HEK293 (cell line): ENCODE measurements around the gene PTPRN2.

Experiments used
- CTCF ChIA-PET: fragments of 350-600 bp; formaldehyde crosslinking; extraction: SDS; loops from one replicate; lab custom pipeline; 2021; ENCODE audit warnings: antibody characterized with exemption; lab: Yijun Ruan, JAX
- POLR2A ChIA-PET: fragments of 300-600 bp; formaldehyde crosslinking; extraction: SDS; loops from one replicate; lab custom pipeline; 2020; ENCODE audit warnings: antibody characterized with exemption, inconsistent platforms; lab: Yijun Ruan, JAX
- H3K27ac ChIP-seq: fragments of 200-500 bp; sonication (Bioruptor generic); 2 replicates; pipeline ENCODE4 v1.5.1; 2014; ENCODE audit warnings: low read depth, low read length, control low read depth, inconsistent platforms; ENCODE audit errors: extremely low read depth
- H3K36me3 ChIP-seq, 2 experiments: fragments of 200-500 bp in 1 of 2; sonication (Bioruptor generic) in 1 of 2; 1 replicate in 1 of 2; 2 replicates in 1 of 2; pipeline ENCODE4 v1.5.1; 2014 to 2017; ENCODE audit warnings: inconsistent platforms in 2 of 2, low read length in 2 of 2; ENCODE audit not compliant: control insufficient read depth in 2 of 2, insufficient read depth in 1 of 2
- H3K4me1 ChIP-seq: fragments of 200-500 bp; sonication (Bioruptor generic); 2 replicates; pipeline ENCODE4 v1.5.1; 2014; ENCODE audit warnings: mild to moderate bottlenecking, low read length, inconsistent platforms; ENCODE audit not compliant: control insufficient read depth, insufficient read depth
- H3K4me3 ChIP-seq: 2 replicates; pipeline ENCODE4 v1.5.1; 2011; ENCODE audit warnings: low read depth, mild to moderate bottlenecking, control low read depth, low read length, moderate library complexity
- H3K9me3 ChIP-seq: fragments of 200-500 bp; sonication (Bioruptor generic); 2 replicates; pipeline ENCODE4 v1.5.1; 2014; ENCODE audit warnings: low read depth, low read length, inconsistent platforms; ENCODE audit not compliant: control insufficient read depth, insufficient read depth
- CTCF ChIP-seq: fragments of 450-650 bp; formaldehyde crosslinking; IDR thresholded peaks from 2 replicates; pipeline ENCODE4 v1.5.1; 2016; ENCODE audit warnings: missing biosample characterization, missing genetic modification characterization
- ELK4 ChIP-seq: IDR thresholded peaks from 2 replicates; pipeline ENCODE4 v1.6.1; 2011; ENCODE audit warnings: mild to moderate bottlenecking, low read depth, low read length, borderline replicate concordance
- GLI4 ChIP-seq: fragments of 450-650 bp; formaldehyde crosslinking; IDR thresholded peaks from 2 replicates; pipeline ENCODE4 v1.5.1; 2016; ENCODE audit warnings: missing biosample characterization, missing genetic modification characterization
- HOXA7 ChIP-seq: sonication (generic); formaldehyde crosslinking; IDR thresholded peaks from 2 replicates; pipeline ENCODE4 v1.8.1; 2022; ENCODE audit warnings: missing genetic modification reagents, borderline replicate concordance
- INSM2 ChIP-seq: fragments of 450-650 bp; formaldehyde crosslinking; IDR thresholded peaks from 2 replicates; pipeline ENCODE4 v1.5.1; 2016; ENCODE audit warnings: missing biosample characterization, missing genetic modification characterization
- PATZ1 ChIP-seq: fragments of 450-650 bp; formaldehyde crosslinking; IDR thresholded peaks from 2 replicates; pipeline ENCODE4 v1.5.1; 2016; ENCODE audit warnings: missing biosample characterization, missing genetic modification characterization
- ZBTB11 ChIP-seq: fragments of 450-650 bp; formaldehyde crosslinking; conservative IDR thresholded peaks from 2 replicates; pipeline ENCODE4 v1.5.1; 2016; ENCODE audit warnings: low read depth, missing biosample characterization, missing genetic modification characterization
- ZBTB44 ChIP-seq: fragments of 450-650 bp; IDR thresholded peaks from 2 replicates; pipeline ENCODE4 v1.5.1; 2018; ENCODE audit warnings: missing biosample characterization, mild to moderate bottlenecking, missing genetic modification characterization
- ZBTB8A ChIP-seq: fragments of 450-650 bp; formaldehyde crosslinking; IDR thresholded peaks from 2 replicates; pipeline ENCODE4 v1.5.1; 2016; ENCODE audit warnings: missing biosample characterization, missing genetic modification characterization
- ZFP41 ChIP-seq: fragments of 450-650 bp; formaldehyde crosslinking; IDR thresholded peaks from 2 replicates; pipeline ENCODE4 v1.5.1; 2016; ENCODE audit warnings: missing biosample characterization, missing genetic modification characterization, borderline replicate concordance
- ZNF202 ChIP-seq: fragments of 450-650 bp; formaldehyde crosslinking; IDR thresholded peaks from 2 replicates; pipeline ENCODE4 v1.5.1; 2016; ENCODE audit warnings: missing biosample characterization, missing genetic modification characterization, borderline replicate concordance
- ZNF280C ChIP-seq: fragments of 450-650 bp; formaldehyde crosslinking; IDR thresholded peaks from 2 replicates; pipeline ENCODE4 v1.5.1; 2016; ENCODE audit warnings: missing biosample characterization, missing genetic modification characterization
- ZNF341 ChIP-seq: fragments of 450-650 bp; formaldehyde crosslinking; IDR thresholded peaks from 2 replicates; pipeline ENCODE4; 2016; ENCODE audit warnings: low read depth, missing biosample characterization, missing genetic modification characterization
- ZNF350 ChIP-seq: fragments of 450-650 bp; formaldehyde crosslinking; IDR thresholded peaks from 2 replicates; pipeline ENCODE4 v1.5.0; 2017; ENCODE audit warnings: missing biosample characterization, mild to moderate bottlenecking, missing genetic modification characterization
- ZNF514 ChIP-seq: fragments of 450-650 bp; formaldehyde crosslinking; IDR thresholded peaks from 2 replicates; pipeline ENCODE4 v1.5.1; 2016; ENCODE audit warnings: missing biosample characterization, missing genetic modification characterization
- ZNF544 ChIP-seq: fragments of 450-650 bp; formaldehyde crosslinking; IDR thresholded peaks from 2 replicates; pipeline ENCODE4 v1.5.0; 2017; ENCODE audit warnings: missing biosample characterization, missing genetic modification characterization
- ZNF626 ChIP-seq: fragments of 450-650 bp; sonication (Bioruptor Pico); formaldehyde crosslinking; IDR thresholded peaks from 2 replicates; pipeline ENCODE4 v1.5.1; 2018; ENCODE audit warnings: missing biosample characterization, missing genetic modification characterization, inconsistent platforms
- ZNF792 ChIP-seq: fragments of 450-650 bp; formaldehyde crosslinking; IDR thresholded peaks from 2 replicates; pipeline ENCODE4 v1.5.1; 2016; ENCODE audit warnings: missing biosample characterization, missing genetic modification characterization

Gene PTPRN2

GRCh38 chr7:158116235-158116634, 471.4 kb downstream of the PTPRN2 start:
- POLR2A ChIA-PET = no interaction called here
- TF ChIP-seq ZBTB44 (tag by site-specific recombination) (no peak), ZFP41 (no peak), INSM2 (tag by site-specific recombination) (no peak), ZBTB11 (tag by site-specific recombination) (no peak), HOXA7 (CRISPR knock-in tag) (no peak), ZNF514 (tag by site-specific recombination) (no peak), ZNF544 (tag by site-specific recombination) (no peak), GLI4 (no peak)
- no peaks in the 10 kb centered on the region for H3K9me3 ChIP-seq

GRCh38 chr7:158114056-158114850, 473.4 kb downstream of the PTPRN2 start:
- Histone ChIP-seq H3K36me3 (no peaks in the 10 kb centered on the region), H3K4me3 (no peak overlapping the region), H3K9me3 (no peaks in the 10 kb centered on the region), H3K27ac (no peak overlapping the region), H3K4me1 (no peaks in the 10 kb centered on the region)
- POLR2A ChIA-PET = no interaction called here
- CTCF ChIA-PET = interaction anchor here (0.7 kb wide), 1 partner anchor 99 kb away, joined by 4 read pairs; no protein-coding TSS in a partner anchor
- TF ChIP-seq ZNF280C (tag by site-specific recombination) = no peak
- no peak for TF ChIP-seq ZBTB8A (tag by site-specific recombination)
- TF ChIP-seq ZNF792 = no peak
- no peak for TF ChIP-seq ZNF350 (tag by site-specific recombination)
- TF ChIP-seq PATZ1 (tag by site-specific recombination) = no peak
- TF ChIP-seq ZNF626 (tag by site-specific recombination) = no peak
- no peak for TF ChIP-seq ZNF341 (tag by site-specific recombination)
- no peak for TF ChIP-seq ZNF202 (tag by site-specific recombination)
- TF ChIP-seq CTCF (tag by site-specific recombination) = no peak
- TF ChIP-seq ELK4 = no peak

More at GRCh38 chr7:158116235-158116634, 471.4 kb downstream of the PTPRN2 start:
- no peaks in the 10 kb centered on the region for H3K4me1 ChIP-seq
- CTCF ChIA-PET = no interaction called here
- no peak overlapping the region for H3K27ac ChIP-seq
- H3K4me3 ChIP-seq = no peak overlapping the region
- no peaks in the 10 kb centered on the region for H3K36me3 ChIP-seq
